ENCODE data around the gene CHID1.

CHID1 gene

GRCh38 chr11:824292-824880 is 86.2 kb downstream of the CHID1 start:
- CTCF ChIA-PET: interaction anchor here (1.3 kb wide), 1 partner anchor 10 kb away, joined by 4 read pairs; no protein-coding TSS in a partner anchor
- H3K4me3 ChIP-seq (ENCODE audit: low read depth, low read length): no peak overlapping the region
- no peak for DNase-seq (ENCODE audit: low read depth, low spot score)
- TF ChIP-seq CTCF (IDR thresholded peaks at IDR 0.05; ENCODE audit: insufficient read depth, low read length, missing control alignments): no peak
- POLR2A ChIA-PET: interaction anchor here (0.8 kb wide), 1 partner anchor 11 kb away, joined by 3 read pairs; no protein-coding TSS in a partner anchor

GRCh38 chr11:823441-824291 is 86.9 kb downstream of the CHID1 start:
- TF ChIP-seq CTCF (IDR thresholded peaks at IDR 0.05; ENCODE audit: insufficient read depth, low read length, missing control alignments): no peak
- CTCF ChIA-PET: interaction anchor here (1.3 kb wide), 1 partner anchor 10 kb away, joined by 4 read pairs; no protein-coding TSS in a partner anchor
- POLR2A ChIA-PET: interaction anchor here (2.0 kb wide), 1 partner anchor 11 kb away, joined by 7 read pairs; no protein-coding TSS in a partner anchor
- DNase-seq (ENCODE audit: low read depth, low spot score): no peak
- no peak overlapping the region for H3K4me3 ChIP-seq (ENCODE audit: low read depth, low read length)

GRCh38 chr11:821512-822371 is 88.9 kb downstream of the CHID1 start:
- DNase-seq (ENCODE audit: low read depth, low spot score): no peak
- ChIA-PET CTCF (interaction anchor here (0.9 to 1.7 kb wide), 2 partner anchors 10 to 23 kb away, joined by 3 to 6 read pairs; no protein-coding TSS in a partner anchor), POLR2A (interaction anchor here (0.6 to 4.6 kb wide), 3 partner anchors 10 to 46 kb away, joined by 3 to 96 read pairs (median 7); partner anchors contain the start of gene CD151)
- peak overlapping the region; percentile 72 for H3K4me3 ChIP-seq (ENCODE audit: low read depth, low read length)
- TF ChIP-seq CTCF (IDR thresholded peaks at IDR 0.05; ENCODE audit: insufficient read depth, low read length, missing control alignments): no peak

DNA sequence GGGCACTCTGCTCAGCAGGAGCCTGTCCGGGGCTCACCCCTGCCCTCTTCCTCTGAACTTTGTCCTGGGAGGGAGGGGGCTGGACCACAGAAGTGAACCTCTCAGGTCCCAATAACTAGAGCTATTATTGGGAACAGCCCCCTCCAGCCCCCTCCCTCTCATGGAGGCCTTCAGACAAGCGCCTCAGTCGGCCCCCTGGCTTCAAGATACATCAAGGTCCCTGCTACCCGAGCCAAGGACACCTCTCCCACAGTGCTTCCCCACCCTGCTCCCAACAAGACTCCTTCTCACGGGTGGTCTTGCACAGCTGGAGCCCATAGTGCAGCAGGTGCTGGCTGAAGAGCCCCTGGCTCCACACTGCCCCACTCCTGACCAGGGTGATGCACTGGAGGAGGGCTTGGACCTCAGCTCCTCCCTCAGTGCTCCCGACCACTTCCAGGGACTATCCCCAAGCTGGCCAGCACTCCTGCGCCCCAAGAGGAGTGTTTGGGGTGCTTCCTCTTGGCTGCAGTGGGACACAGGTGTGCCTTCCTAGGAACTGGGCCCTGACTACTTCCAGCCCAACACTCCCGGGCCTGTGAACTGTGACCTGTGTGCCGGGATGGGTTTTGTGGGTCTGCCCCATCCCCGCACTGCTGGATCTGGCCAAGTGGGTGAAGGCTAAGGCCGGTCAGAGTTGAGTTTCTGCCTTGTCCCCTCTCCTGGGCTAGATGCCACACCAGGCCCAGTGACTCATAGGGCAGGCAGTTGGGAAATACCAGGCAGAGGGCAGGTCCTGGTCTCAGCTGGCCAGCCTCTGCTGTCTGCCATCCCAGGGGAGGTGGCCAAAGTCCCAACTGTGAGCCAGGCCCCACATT is 89.7 kb downstream of the CHID1 start:
- TF ChIP-seq CTCF (IDR thresholded peaks at IDR 0.05; ENCODE audit: insufficient read depth, low read length, missing control alignments): no peak
- no peak for DNase-seq (ENCODE audit: low read depth, low spot score)
- ChIA-PET POLR2A (interaction anchor here (0.6 to 4.6 kb wide), 6 partner anchors 11 to 47 kb away, joined by 3 to 96 read pairs (median 8); partner anchors contain the start of genes CD151 and RPLP2), CTCF (interaction anchor here (1.2 to 1.7 kb wide), 2 partner anchors 11 to 13 kb away, joined by 3 to 6 read pairs; no protein-coding TSS in a partner anchor)
- H3K4me3 ChIP-seq (ENCODE audit: low read depth, low read length): peak overlapping the region; percentile 72

DNA sequence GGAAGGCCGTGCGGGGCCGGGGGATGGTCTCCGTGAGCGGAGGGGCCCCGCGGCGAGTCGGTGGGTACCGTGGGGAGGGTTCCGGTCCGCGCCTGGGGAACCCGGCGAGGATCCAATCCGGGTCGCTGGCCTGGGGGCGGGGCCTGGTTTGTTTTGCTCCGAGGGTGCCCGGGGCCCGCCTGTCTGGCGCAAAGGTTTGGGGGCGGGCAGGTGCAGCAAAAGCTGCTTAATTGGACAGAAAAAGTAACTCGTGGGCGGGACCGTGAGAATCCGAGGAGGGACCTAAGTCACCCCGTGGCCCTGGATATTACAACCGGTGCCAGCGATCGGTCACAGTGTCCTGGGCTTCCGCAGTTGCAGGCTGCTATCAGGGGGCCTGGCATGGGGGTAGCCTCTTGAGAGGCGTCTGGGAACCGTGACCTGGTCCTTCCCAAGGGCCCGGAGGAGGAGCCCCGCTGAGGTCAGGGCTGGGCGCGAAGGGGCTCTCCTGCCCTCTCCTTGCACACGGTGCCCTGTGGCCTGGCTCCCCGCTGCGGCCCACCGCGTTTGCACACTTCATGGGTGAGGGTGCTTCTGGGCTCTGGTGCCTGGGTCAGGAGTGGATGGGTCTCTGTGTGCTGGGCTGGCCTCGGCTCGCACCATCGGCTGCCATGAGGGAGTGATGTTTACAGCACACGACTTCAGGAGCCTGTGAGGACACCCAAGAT is 90.5 kb downstream of the CHID1 start:
- no peak for DNase-seq (ENCODE audit: low read depth, low spot score)
- ChIA-PET POLR2A (interaction anchor here (0.6 to 4.6 kb wide), 10 partner anchors 7 to 124 kb away, joined by 3 to 96 read pairs (median 5); partner anchors contain the start of genes CD151, RPLP2, TMEM80 and TSPAN4), CTCF (interaction anchor here (1.2 to 1.7 kb wide), 2 partner anchors 12 to 14 kb away, joined by 3 to 6 read pairs; no protein-coding TSS in a partner anchor)
- H3K4me3 ChIP-seq (ENCODE audit: low read depth, low read length): peak overlapping the region; percentile 72
- no peak for TF ChIP-seq CTCF (IDR thresholded peaks at IDR 0.05; ENCODE audit: insufficient read depth, low read length, missing control alignments)
